Heart left ventricle (tissue), 16 donors: ENCODE results near the gene MPPED2. TPM values are rescaled to one million over a fixed set of nuclear protein-coding genes. Genes with fewer than 3 reads are reported as not detected.

ENCODE experiments used
- ATAC-seq, 4 donors: fragments of 200-7000 bp; cut with Tn5 transposase; one replicate each; pipeline ENCODE4 v1.9.1; 2020 to 2022; ENCODE audit warnings: moderate library complexity in 4 of 4, mild to moderate bottlenecking in 3 of 4, moderate number of reproducible peaks in 1 of 4
- DNase-seq, 5 donors: peaks; one replicate each; pipeline ENCODE4 v3.0.0-alpha.2; 2020
- H3K27ac ChIP-seq, 12 donors: fragments of 200-600 bp; sonication (generic) in 4 of 12; one replicate each; pipeline versions ENCODE4 v1.5.0 to v1.8.0; 2016 to 2022; ENCODE audit warnings: mild to moderate bottlenecking in 2 of 12
- H3K27me3 ChIP-seq, 9 donors: fragments of 200-600 bp; sonication (generic) in 2 of 9; one replicate each; pipeline versions ENCODE4 v1.5.1 to v1.8.0; 2016 to 2022; ENCODE audit warnings: mild to moderate bottlenecking in 3 of 9
- H3K36me3 ChIP-seq, 9 donors: fragments of 200-600 bp; sonication (generic) in 2 of 9; one replicate each; pipeline versions ENCODE4 v1.5.0 to v1.8.0; 2018 to 2022; ENCODE audit warnings: mild to moderate bottlenecking in 2 of 9
- H3K4me1 ChIP-seq, 12 donors: fragments of 200-600 bp; sonication (generic) in 4 of 12; one replicate each; pipeline versions ENCODE4 v1.5.0 to v1.8.0; 2016 to 2022; ENCODE audit warnings: mild to moderate bottlenecking in 3 of 12
- H3K4me3 ChIP-seq, 12 donors: fragments of 200-600 bp; sonication (generic) in 4 of 12; one replicate each; pipeline versions ENCODE4 v1.5.0 to v1.8.0; 2017 to 2022; ENCODE audit warnings: mild to moderate bottlenecking in 9 of 12, moderate library complexity in 4 of 12
- H3K9me3 ChIP-seq, 12 donors: fragments of 200-600 bp; sonication (generic) in 4 of 12; one replicate each; pipeline versions ENCODE4 v1.5.0 to v1.8.0; 2016 to 2022; ENCODE audit warnings: mild to moderate bottlenecking in 1 of 12
- CTCF ChIP-seq, 12 donors: fragments of 200-600 bp; sonication (generic) in 4 of 12; IDR thresholded peaks; one replicate each; pipeline versions ENCODE4 v1.5.0 to v1.8.0; 2018 to 2022; ENCODE audit warnings: antibody characterized with exemption in 12 of 12, mild to moderate bottlenecking in 5 of 12
- POLR2A ChIP-seq, 2 donors: fragments of 450-650 bp; IDR thresholded peaks; one replicate each; pipeline ENCODE4 v1.6.1; 2017; ENCODE audit warnings: antibody characterized with exemption in 2 of 2, mild to moderate bottlenecking in 2 of 2, moderate library complexity in 2 of 2
- WGBS, 4 donors: extraction: QIAGEN DNeasy Blood & Tissue Kit in 2 of 4; methylation state at CpG; one replicate each; pipeline versions ENCODE4 v1.1.5 to v1.1.7; 2013 to 2018; 5-methylcytosine and 5-hydroxymethylcytosine counted together
- intact Hi-C, 10 donors: fragments of 100-400 bp; cut with DNase I; formaldehyde crosslinking; loops; one replicate each; pipeline versions ENCODE4 v1.11.1 to v1.14.2; 2022
- polyA plus RNA-seq, 2 donors: library from polyadenylated mRNA; stranded (reverse); fragments of 200-250 nt; gene quantifications; one replicate each; pipeline ENCODE4 v1.2.3, GENCODE V29; 2013
- total RNA-seq, 9 donors: library from RNA; depleted of rRNA in 2 of 9; stranded (reverse); fragments of >200 nt in 2 of 9; fragmentation: NEBNext Ultra II Directional in 3 of 9; extraction: Animal tissue kit (Norgen Biotek cat#: 25700) in 3 of 9; gene quantifications; one replicate each; pipeline versions ENCODE4 v1.1.0 to v1.2.4, GENCODE V29; 2016 to 2023
- donor health status: ischemic (EF 13 %, LVEDD 7.1; RV severe dilation, severe dysfunction).
- donor health status: healthy with polysubstance abuse.
- donor health status: DM: no; HTN: yes; CAD: no.
- donor health status: DM: no; HTN: no; CAD: no.
- donor health status: ischemic (EF 25% LVEDD 6.9; RV normal size, moderate dysfunction).
- donor health status: ischemic (EF 25% LVEDD 5.7; RV mildly dilated, moderate dysfunction).
- donor health status: healthy.
- donor health status: DM: yes; HTN: yes; CAD: no.
- donor health status: ischemic (EF 35%, LVEDD 5.7; RV mildly dilated, moderate dysfunction).
- donor health status: nonischemic (EF 11% LVEDD 7.7; RV severe dilation, severe dysfunction).
- donor health status: DM: yes; HTN: yes; CAD: no.
- donor health status: PGD.
- donor health status: ischemic (EF 29% LVEDD 5.4; RV normal size, mild dysfunction).
- donor health status: nonischemic (EF 23%, LVEDD 6.1; RV moderate dilation, normal function).

MPPED2 gene
- total and polyA plus RNA-seq, 11 donors = 2.7 to 14.3 (median 8.4) TPM

GRCh38 chr11:30422447-30423278 is 163.5 kb downstream of the MPPED2 start:
- peaks cover 0 to 21% (median 0%) of the 10 kb centered on the region in 12 donors for H3K4me1 ChIP-seq
- WGBS, 4 donors = 66 to 84% (median 76%) methylated on average over 5 of the region's 5 CpGs
- H3K36me3 ChIP-seq = no peaks in the 10 kb centered on the region
- peak overlapping the region in 1 of 12 donors; percentile 3 for H3K27ac ChIP-seq
- intact Hi-C loops = loop anchor here in 1 of 10 donors (10.0 kb wide), 1 partner anchor 162 kb away; the partner anchor contains the start of gene MPPED2
- no peak overlapping the region for H3K4me3 ChIP-seq
- H3K27me3 ChIP-seq = no peaks in the 10 kb centered on the region
- H3K9me3 ChIP-seq = no peaks in the 10 kb centered on the region
- no peak for DNase-seq
- ATAC-seq = no peak
- TF ChIP-seq CTCF (IDR thresholded peaks at IDR 0.05) (no peak), POLR2A (IDR thresholded peaks at IDR 0.05) (no peak)

- no peaks in the 10 kb centered on the region for H3K9me3 ChIP-seq
- no peak overlapping the region for H3K4me3 ChIP-seq
- no peak overlapping the region for H3K27ac ChIP-seq
- intact Hi-C loops = loop anchor here in 1 of 10 donors (10.0 kb wide), 1 partner anchor 164 kb away; the partner anchor contains the start of gene MPPED2
- H3K36me3 ChIP-seq = no peaks in the 10 kb centered on the region
- DNase-seq (no peak), ATAC-seq (no peak)
- no peak for TF ChIP-seq POLR2A (IDR thresholded peaks at IDR 0.05)
- TF ChIP-seq CTCF (IDR thresholded peaks at IDR 0.05) = no peak
- WGBS, 4 donors = 78 to 83% (median 82%) methylated on average over 5 of the region's 5 CpGs
- H3K27me3 ChIP-seq = no peaks in the 10 kb centered on the region
- H3K4me1 ChIP-seq = peaks cover 0 to 14% (median 0%) of the 10 kb centered on the region in 12 donors
These were observed 165.8 kb downstream of the MPPED2 start for GRCh38 chr11:30420233-30420787.

GRCh38 chr11:30414806-30415205 is 171.3 kb downstream of the MPPED2 start:
- no peak overlapping the region for H3K4me3 ChIP-seq
- H3K9me3 ChIP-seq = no peaks in the 10 kb centered on the region
- no peaks in the 10 kb centered on the region for H3K27me3 ChIP-seq
- no peak overlapping the region for H3K27ac ChIP-seq
- no peak for DNase-seq
- intact Hi-C loops = no loop called here
- no peaks in the 10 kb centered on the region for H3K4me1 ChIP-seq
- TF ChIP-seq POLR2A (IDR thresholded peaks at IDR 0.05) (no peak), CTCF (IDR thresholded peaks at IDR 0.05) (no peak)
- H3K36me3 ChIP-seq = peaks cover 0 to 19% (median 2%) of the 10 kb centered on the region in 9 donors
- ATAC-seq = no peak
- WGBS, 4 donors = 96 to 99% (median 98%) methylated on average over 6 of the region's 6 CpGs

GRCh38 chr11:30414244-30414643 is 171.9 kb downstream of the MPPED2 start:
- Histone ChIP-seq H3K9me3 (no peaks in the 10 kb centered on the region), H3K27me3 (no peaks in the 10 kb centered on the region), H3K36me3 (peaks cover 0 to 20% (median 2%) of the 10 kb centered on the region in 9 donors), H3K4me1 (no peaks in the 10 kb centered on the region), H3K27ac (no peak overlapping the region), H3K4me3 (no peak overlapping the region)
- TF ChIP-seq CTCF (IDR thresholded peaks at IDR 0.05) (no peak), POLR2A (IDR thresholded peaks at IDR 0.05) (no peak)
- 94 to 97% (median 94%) methylated on average over 5 of the region's 5 CpGs for WGBS, 4 donors
- DNase-seq (no peak), ATAC-seq (no peak)
- intact Hi-C loops = no loop called here
